ENCODE results near the gene PPP1R3C.

DNA sequence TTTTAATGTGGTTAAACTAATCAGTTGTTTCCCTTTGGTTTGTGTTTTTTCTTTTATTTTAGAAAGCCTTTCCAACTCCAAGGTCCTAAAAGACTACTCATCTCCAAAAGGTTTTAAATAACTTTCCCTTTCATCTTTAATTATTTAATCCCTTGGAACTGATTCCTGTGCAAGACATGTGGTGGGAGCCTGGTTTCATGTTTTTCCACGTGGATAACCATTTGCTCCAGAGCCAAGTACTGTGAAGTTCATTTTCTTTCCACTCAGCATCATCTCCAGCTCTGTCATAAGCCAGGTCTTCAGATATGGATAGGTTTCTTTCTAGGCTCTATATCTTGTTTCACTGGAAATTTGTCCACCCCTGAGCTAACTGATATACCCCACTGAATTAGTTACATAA lies 16.7 kb downstream of the PPP1R3C start:
- no peak for TF ChIP-seq CTCF (IDR thresholded peaks at IDR 0.05)
- TF ChIP-seq EZH2phosphoT487 (IDR thresholded peaks at IDR 0.05), result no peak
